Liver (tissue), 9 donors: Measurements from ENCODE around the gene TMEM259. TPM values are rescaled to one million over a fixed set of nuclear protein-coding genes. Genes with fewer than 3 reads are reported as not detected.

Experiments
- DNase-seq: peaks from one replicate; pipeline ENCODE4 v3.0.0-alpha.2; 2017; ENCODE audit warnings: low spot score
- H3K27ac ChIP-seq, 2 donors: one replicate each; pipeline ENCODE4 v1.7.0; 2013; ENCODE audit warnings: inconsistent platforms in 2 of 2, low read length in 2 of 2, control low read depth in 1 of 2, low read depth in 1 of 2, mild to moderate bottlenecking in 1 of 2
- H3K27me3 ChIP-seq, 4 donors: one replicate each; pipeline versions ENCODE4 v1.6.1 to v1.7.0; 2013; ENCODE audit warnings: low read length in 3 of 4, inconsistent platforms in 1 of 4, mild to moderate bottlenecking in 1 of 4, moderate library complexity in 1 of 4; ENCODE audit not compliant: control insufficient read depth in 4 of 4, insufficient read depth in 4 of 4
- H3K36me3 ChIP-seq, 4 donors: one replicate each; pipeline versions ENCODE4 v1.6.1 to v1.7.0; 2013; ENCODE audit warnings: low read length in 3 of 4, mild to moderate bottlenecking in 3 of 4, low read depth in 1 of 4, moderate library complexity in 1 of 4; ENCODE audit not compliant: control insufficient read depth in 4 of 4, insufficient read depth in 3 of 4
- H3K4me1 ChIP-seq, 4 donors: one replicate each; pipeline versions ENCODE4 v1.6.1 to v1.7.0; 2013; ENCODE audit warnings: low read length in 3 of 4, mild to moderate bottlenecking in 3 of 4, moderate library complexity in 1 of 4; ENCODE audit not compliant: control insufficient read depth in 4 of 4, insufficient read depth in 4 of 4
- H3K4me3 ChIP-seq, 3 donors: one replicate each; pipeline versions ENCODE4 v1.6.1 to v1.7.0; 2013; ENCODE audit warnings: low read length in 3 of 3, control low read depth in 1 of 3, low read depth in 1 of 3, mild to moderate bottlenecking in 1 of 3
- H3K9ac ChIP-seq, 2 donors: one replicate each; pipeline ENCODE4 v1.7.0; 2013; ENCODE audit warnings: low read length in 2 of 2, mild to moderate bottlenecking in 2 of 2, moderate library complexity in 2 of 2, control low read depth in 1 of 2, low read depth in 1 of 2
- H3K9me3 ChIP-seq, 4 donors: one replicate each; pipeline versions ENCODE4 v1.6.1 to v1.7.0; 2013; ENCODE audit warnings: low read length in 3 of 4; ENCODE audit not compliant: control insufficient read depth in 4 of 4
- EGR1 ChIP-seq, 2 donors: IDR thresholded peaks; 2 replicates each; pipeline ENCODE4 v1.6.1; 2016 to 2018; ENCODE audit warnings: antibody characterized with exemption in 2 of 2, low read depth in 2 of 2
- FOXA1 ChIP-seq: IDR thresholded peaks from 2 replicates; pipeline ENCODE4 v1.6.1; 2016; ENCODE audit warnings: antibody characterized with exemption
- GABPA ChIP-seq, 2 donors: IDR thresholded peaks in 1 of 2; conservative IDR thresholded peaks in 1 of 2; 2 replicates each; pipeline ENCODE4 v1.6.1; 2016; ENCODE audit warnings: antibody characterized with exemption in 2 of 2, mild to moderate bottlenecking in 1 of 2, moderate library complexity in 1 of 2
- HNF4A ChIP-seq, 2 donors: conservative IDR thresholded peaks; 2 replicates each; pipeline ENCODE4 v1.6.1; 2016; ENCODE audit warnings: antibody characterized with exemption in 2 of 2, mild to moderate bottlenecking in 2 of 2
- HNF4G ChIP-seq: IDR thresholded peaks from 2 replicates; pipeline ENCODE4 v1.6.1; 2016; ENCODE audit warnings: antibody characterized with exemption
- JUND ChIP-seq, 2 donors: IDR thresholded peaks; 2 replicates each; pipeline ENCODE4 v1.6.1; 2016; ENCODE audit warnings: antibody characterized with exemption in 2 of 2
- MAX ChIP-seq: IDR thresholded peaks from 2 replicates; pipeline ENCODE4 v1.6.1; 2016; ENCODE audit warnings: antibody characterized with exemption
- NR2F2 ChIP-seq: IDR thresholded peaks from 2 replicates; pipeline ENCODE4 v1.6.1; 2016; ENCODE audit warnings: antibody characterized with exemption
- RAD21 ChIP-seq, 2 donors: IDR thresholded peaks; 2 replicates each; pipeline ENCODE4 v1.6.1; 2016; ENCODE audit warnings: antibody characterized with exemption in 2 of 2, mild to moderate bottlenecking in 2 of 2
- RXRA ChIP-seq, 2 donors: IDR thresholded peaks; 2 replicates each; pipeline ENCODE4 v1.6.1; 2017 to 2018; ENCODE audit warnings: antibody characterized with exemption in 2 of 2, mild to moderate bottlenecking in 1 of 2
- SP1 ChIP-seq: IDR thresholded peaks from 2 replicates; pipeline ENCODE4 v1.6.1; 2018; ENCODE audit warnings: antibody characterized with exemption, mild to moderate bottlenecking
- TAF1 ChIP-seq: conservative IDR thresholded peaks from 2 replicates; pipeline ENCODE4 v1.6.1; 2016; ENCODE audit warnings: antibody characterized with exemption, mild to moderate bottlenecking
- YY1 ChIP-seq: IDR thresholded peaks from 2 replicates; pipeline ENCODE4 v1.6.1; 2016; ENCODE audit warnings: antibody characterized with exemption, mild to moderate bottlenecking
- WGBS: extraction: QIAGEN DNeasy Blood & Tissue Kit; methylation state at CpG from one replicate; pipeline ENCODE4 v1.1.7; 2013; 5-methylcytosine and 5-hydroxymethylcytosine counted together
- polyA plus RNA-seq, 2 donors: library from polyadenylated mRNA; stranded (reverse) in 1 of 2; unstranded in 1 of 2; fragments of 200-250 nt in 1 of 2; fragments of >200 nt in 1 of 2; fragmentation: Nextera tagmentation in 1 of 2; extraction: Ambion mirVana in 1 of 2; gene quantifications; one replicate each; pipeline versions ENCODE4 v1.2.1 to v1.2.3, GENCODE V29; 2013 to 2015
- total RNA-seq, 2 donors: library from RNA; depleted of rRNA; stranded (reverse); fragments of >200 nt; gene quantifications; one replicate each; pipeline ENCODE4 v1.2.3, GENCODE V29; 2014
- TF ChIP-seq, protein P1 (sequence below): IDR thresholded peaks from 2 replicates; pipeline ENCODE4 v1.6.1; 2016; ENCODE audit warnings: antibody characterized with exemption, mild to moderate bottlenecking
- TF ChIP-seq, protein P2 (sequence below): fragments of 150-350 bp; IDR thresholded peaks from 2 replicates; pipeline ENCODE4 v1.5.1; 2017; ENCODE audit warnings: improper control_type of control experiment, low read depth, low read length; ENCODE audit not compliant: missing input control
- TF ChIP-seq, protein P3 (sequence below): IDR thresholded peaks from 2 replicates; pipeline ENCODE4 v1.6.1; 2016; ENCODE audit warnings: antibody characterized with exemption
- donor health status: healthy.
- donor health status: healthy.
- donor health status: healthy.
- donor health status: healthy.
- donor health status: healthy.

The TMEM259 gene
- total and polyA plus RNA-seq, 4 donors: 29.7 to 99.3 (median 57.3) TPM

DNA sequence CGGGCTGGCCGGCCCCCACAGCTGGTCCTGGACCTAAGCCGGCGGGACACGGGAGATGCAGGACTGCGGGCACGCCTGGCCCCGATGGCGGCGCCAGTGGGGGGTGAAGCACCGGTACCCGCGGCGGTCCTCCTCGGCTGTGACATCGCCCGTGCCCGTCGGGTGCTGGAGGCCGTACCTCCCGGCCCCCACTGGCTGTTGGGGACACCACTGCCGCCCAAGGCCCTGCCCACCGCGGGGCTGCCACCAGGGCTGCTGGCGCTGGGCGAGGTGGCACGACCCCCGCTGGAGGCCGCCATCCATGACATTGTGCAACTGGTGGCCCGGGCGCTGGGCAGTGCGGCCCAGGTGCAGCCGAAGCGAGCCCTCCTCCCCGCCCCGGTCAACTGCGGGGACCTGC lies 17.6 kb downstream of the TMEM259 start:
- no peak for DNase-seq
- Histone ChIP-seq H3K36me3 (no peaks in the 10 kb centered on the region), H3K9me3 (no peaks in the 10 kb centered on the region), H3K4me1 (peaks cover 0 to 10% (median 4%) of the 10 kb centered on the region in 4 donors), H3K27ac (no peak overlapping the region), H3K9ac (no peak overlapping the region), H3K27me3 (peaks cover 0 to 4% (median 3%) of the 10 kb centered on the region in 4 donors), H3K4me3 (no peak overlapping the region)
- 82% methylated on average over 37 of the region's 37 CpGs for WGBS
- TF ChIP-seq GABPA (IDR thresholded peaks at IDR 0.05 in 1 of 2, conservative IDR thresholded peaks at IDR 0.05 in 1 of 2): no peak

DNA sequence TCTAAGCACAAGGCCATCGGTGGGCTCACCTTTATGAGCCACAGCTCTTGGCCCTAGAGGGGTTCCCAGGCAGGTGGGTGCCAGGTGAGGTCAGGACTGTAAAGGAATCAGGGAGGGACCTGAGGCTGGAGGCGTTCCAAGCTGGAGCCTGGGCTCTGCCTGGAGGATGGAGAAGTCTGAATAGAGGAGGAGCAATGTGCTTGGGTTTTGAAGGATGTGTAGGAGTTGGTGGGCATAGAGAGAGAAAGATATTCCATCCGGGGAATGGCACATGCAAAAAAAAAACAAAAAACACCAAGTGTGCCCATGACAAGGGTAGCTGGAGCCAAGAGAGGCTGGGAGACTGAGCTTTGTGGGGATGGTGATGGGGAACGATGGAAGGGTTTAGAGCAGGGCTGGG lies 18.3 kb downstream of the TMEM259 start:
- WGBS: 72% methylated on average over 4 of the region's 4 CpGs
- Histone ChIP-seq H3K9me3 (no peaks in the 10 kb centered on the region), H3K4me3 (no peak overlapping the region), H3K4me1 (peaks cover 0 to 10% (median 4%) of the 10 kb centered on the region in 4 donors), H3K9ac (no peak overlapping the region), H3K27me3 (peaks cover 0 to 4% (median 3%) of the 10 kb centered on the region in 4 donors), H3K36me3 (no peaks in the 10 kb centered on the region), H3K27ac (no peak overlapping the region)
- no peak for TF ChIP-seq GABPA (IDR thresholded peaks at IDR 0.05 in 1 of 2, conservative IDR thresholded peaks at IDR 0.05 in 1 of 2)
- no peak for TF ChIP-seq HNF4G
- TF ChIP-seq NR2F2: no peak
- no peak for TF ChIP-seq RXRA (IDR thresholded peaks at IDR 0.05)
- no peak for TF ChIP-seq YY1
- no peak for TF ChIP-seq TAF1
- TF ChIP-seq, protein P1, sequence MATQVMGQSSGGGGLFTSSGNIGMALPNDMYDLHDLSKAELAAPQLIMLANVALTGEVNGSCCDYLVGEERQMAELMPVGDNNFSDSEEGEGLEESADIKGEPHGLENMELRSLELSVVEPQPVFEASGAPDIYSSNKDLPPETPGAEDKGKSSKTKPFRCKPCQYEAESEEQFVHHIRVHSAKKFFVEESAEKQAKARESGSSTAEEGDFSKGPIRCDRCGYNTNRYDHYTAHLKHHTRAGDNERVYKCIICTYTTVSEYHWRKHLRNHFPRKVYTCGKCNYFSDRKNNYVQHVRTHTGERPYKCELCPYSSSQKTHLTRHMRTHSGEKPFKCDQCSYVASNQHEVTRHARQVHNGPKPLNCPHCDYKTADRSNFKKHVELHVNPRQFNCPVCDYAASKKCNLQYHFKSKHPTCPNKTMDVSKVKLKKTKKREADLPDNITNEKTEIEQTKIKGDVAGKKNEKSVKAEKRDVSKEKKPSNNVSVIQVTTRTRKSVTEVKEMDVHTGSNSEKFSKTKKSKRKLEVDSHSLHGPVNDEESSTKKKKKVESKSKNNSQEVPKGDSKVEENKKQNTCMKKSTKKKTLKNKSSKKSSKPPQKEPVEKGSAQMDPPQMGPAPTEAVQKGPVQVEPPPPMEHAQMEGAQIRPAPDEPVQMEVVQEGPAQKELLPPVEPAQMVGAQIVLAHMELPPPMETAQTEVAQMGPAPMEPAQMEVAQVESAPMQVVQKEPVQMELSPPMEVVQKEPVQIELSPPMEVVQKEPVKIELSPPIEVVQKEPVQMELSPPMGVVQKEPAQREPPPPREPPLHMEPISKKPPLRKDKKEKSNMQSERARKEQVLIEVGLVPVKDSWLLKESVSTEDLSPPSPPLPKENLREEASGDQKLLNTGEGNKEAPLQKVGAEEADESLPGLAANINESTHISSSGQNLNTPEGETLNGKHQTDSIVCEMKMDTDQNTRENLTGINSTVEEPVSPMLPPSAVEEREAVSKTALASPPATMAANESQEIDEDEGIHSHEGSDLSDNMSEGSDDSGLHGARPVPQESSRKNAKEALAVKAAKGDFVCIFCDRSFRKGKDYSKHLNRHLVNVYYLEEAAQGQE: no peak
- TF ChIP-seq SP1: no peak
- TF ChIP-seq JUND (IDR thresholded peaks at IDR 0.05): no peak
- no peak for TF ChIP-seq EGR1 (IDR thresholded peaks at IDR 0.05; ENCODE audit: low read depth in 2 of 2)
- TF ChIP-seq MAX: no peak
- TF ChIP-seq, protein P2, sequence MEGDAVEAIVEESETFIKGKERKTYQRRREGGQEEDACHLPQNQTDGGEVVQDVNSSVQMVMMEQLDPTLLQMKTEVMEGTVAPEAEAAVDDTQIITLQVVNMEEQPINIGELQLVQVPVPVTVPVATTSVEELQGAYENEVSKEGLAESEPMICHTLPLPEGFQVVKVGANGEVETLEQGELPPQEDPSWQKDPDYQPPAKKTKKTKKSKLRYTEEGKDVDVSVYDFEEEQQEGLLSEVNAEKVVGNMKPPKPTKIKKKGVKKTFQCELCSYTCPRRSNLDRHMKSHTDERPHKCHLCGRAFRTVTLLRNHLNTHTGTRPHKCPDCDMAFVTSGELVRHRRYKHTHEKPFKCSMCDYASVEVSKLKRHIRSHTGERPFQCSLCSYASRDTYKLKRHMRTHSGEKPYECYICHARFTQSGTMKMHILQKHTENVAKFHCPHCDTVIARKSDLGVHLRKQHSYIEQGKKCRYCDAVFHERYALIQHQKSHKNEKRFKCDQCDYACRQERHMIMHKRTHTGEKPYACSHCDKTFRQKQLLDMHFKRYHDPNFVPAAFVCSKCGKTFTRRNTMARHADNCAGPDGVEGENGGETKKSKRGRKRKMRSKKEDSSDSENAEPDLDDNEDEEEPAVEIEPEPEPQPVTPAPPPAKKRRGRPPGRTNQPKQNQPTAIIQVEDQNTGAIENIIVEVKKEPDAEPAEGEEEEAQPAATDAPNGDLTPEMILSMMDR: no peak
- TF ChIP-seq, protein P3, sequence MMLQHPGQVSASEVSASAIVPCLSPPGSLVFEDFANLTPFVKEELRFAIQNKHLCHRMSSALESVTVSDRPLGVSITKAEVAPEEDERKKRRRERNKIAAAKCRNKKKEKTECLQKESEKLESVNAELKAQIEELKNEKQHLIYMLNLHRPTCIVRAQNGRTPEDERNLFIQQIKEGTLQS: no peak
- no peak for TF ChIP-seq FOXA1
- TF ChIP-seq RAD21 (IDR thresholded peaks at IDR 0.05): no peak
- TF ChIP-seq HNF4A (conservative IDR thresholded peaks at IDR 0.05): no peak
- no peak for DNase-seq
